ENCODE results near the gene TUBA1C.
A peak's percentile ranks its signal among the peaks of the same experiment; 100 is the strongest.

Gene TUBA1C

GRCh38 chr12:49230176-49230804 is 34.6 kb upstream of the TUBA1C start:
- TF ChIP-seq TAF1 (IDR thresholded peaks at IDR 0.05; ENCODE audit: low read depth, low read length) (no peak), POLR2AphosphoS5 (IDR thresholded peaks at IDR 0.05; ENCODE audit: low read depth, low read length) (no peak), PAX5 (IDR thresholded peaks at IDR 0.05; ENCODE audit: insufficient read depth, low read length, severe bottlenecking) (no peak), POU2F2 (IDR thresholded peaks at IDR 0.05; ENCODE audit: low read depth, low read length) (no peak), SPI1 (IDR thresholded peaks at IDR 0.05; ENCODE audit: low read depth, low read length) (no peak), POLR2A (IDR thresholded peaks at IDR 0.05; ENCODE audit: low read depth, low read length) (no peak)
- DNase-seq (ENCODE audit: insufficient read length, low spot score) (no peak), FAIRE-seq (no peak)

GRCh38 chr12:49230805-49231194 is 34.1 kb upstream of the TUBA1C start:
- FAIRE-seq: no peak
- TF ChIP-seq TAF1 (IDR thresholded peaks at IDR 0.05; ENCODE audit: low read depth, low read length) (no peak), SPI1 (IDR thresholded peaks at IDR 0.05; ENCODE audit: low read depth, low read length) (no peak), POLR2AphosphoS5 (IDR thresholded peaks at IDR 0.05; ENCODE audit: low read depth, low read length) (no peak), POU2F2 (IDR thresholded peaks at IDR 0.05; ENCODE audit: low read depth, low read length) (no peak), POLR2A (IDR thresholded peaks at IDR 0.05; ENCODE audit: low read depth, low read length) (no peak), PAX5 (IDR thresholded peaks at IDR 0.05; ENCODE audit: insufficient read depth, low read length, severe bottlenecking) (no peak)

GRCh38 chr12:49231878-49232655 is 32.8 kb upstream of the TUBA1C start:
- TF ChIP-seq POLR2A (IDR thresholded peaks at IDR 0.05; ENCODE audit: low read depth, low read length): no peak
- no peak for TF ChIP-seq SPI1 (IDR thresholded peaks at IDR 0.05; ENCODE audit: low read depth, low read length)
- TF ChIP-seq PAX5 (IDR thresholded peaks at IDR 0.05; ENCODE audit: insufficient read depth, low read length, severe bottlenecking): no peak
- no peak for TF ChIP-seq TAF1 (IDR thresholded peaks at IDR 0.05; ENCODE audit: low read depth, low read length)
- TF ChIP-seq POU2F2 (IDR thresholded peaks at IDR 0.05; ENCODE audit: low read depth, low read length): no peak
- no peak for TF ChIP-seq POLR2AphosphoS5 (IDR thresholded peaks at IDR 0.05; ENCODE audit: low read depth, low read length)
- no peak for DNase-seq (ENCODE audit: insufficient read length, low spot score)
- no peak for FAIRE-seq

More at GRCh38 chr12:49230805-49231194, 34.1 kb upstream of the TUBA1C start:
- DNase-seq (ENCODE audit: insufficient read length, low spot score): no peak

- DNase-seq (ENCODE audit: insufficient read length, low spot score) (no peak), FAIRE-seq (no peak)
- TF ChIP-seq POLR2AphosphoS5 (IDR thresholded peaks at IDR 0.05; ENCODE audit: low read depth, low read length) (no peak), TAF1 (IDR thresholded peaks at IDR 0.05; ENCODE audit: low read depth, low read length) (no peak), SPI1 (IDR thresholded peaks at IDR 0.05; ENCODE audit: low read depth, low read length) (no peak), POLR2A (IDR thresholded peaks at IDR 0.05; ENCODE audit: low read depth, low read length) (no peak)
Observed at GRCh38 chr12:49232940-49233841, 31.7 kb upstream of the TUBA1C start.

- TF ChIP-seq POU2F2 (IDR thresholded peaks at IDR 0.05; ENCODE audit: low read depth, low read length): no peak
- TF ChIP-seq POLR2AphosphoS5 (IDR thresholded peaks at IDR 0.05; ENCODE audit: low read depth, low read length): peak; percentile 29; the same call in 1 of the 2 replicates
- TF ChIP-seq POLR2A (IDR thresholded peaks at IDR 0.05; ENCODE audit: low read depth, low read length): peak; percentile 35
- peak; percentile 14; the same call in 1 of the 2 replicates for TF ChIP-seq TAF1 (IDR thresholded peaks at IDR 0.05; ENCODE audit: low read depth, low read length)
- peak; percentile 91 for TF ChIP-seq SPI1 (IDR thresholded peaks at IDR 0.05; ENCODE audit: low read depth, low read length)
- no peak for TF ChIP-seq PAX5 (IDR thresholded peaks at IDR 0.05; ENCODE audit: insufficient read depth, low read length, severe bottlenecking)
- FAIRE-seq (peak; percentile 54), DNase-seq (ENCODE audit: insufficient read length, low spot score) (no peak)
Observed at GRCh38 chr12:49233842-49234526, 30.9 kb upstream of the TUBA1C start.

- TF ChIP-seq SPI1 (IDR thresholded peaks at IDR 0.05; ENCODE audit: low read depth, low read length) (no peak), POU2F2 (IDR thresholded peaks at IDR 0.05; ENCODE audit: low read depth, low read length) (no peak), TAF1 (IDR thresholded peaks at IDR 0.05; ENCODE audit: low read depth, low read length) (no peak), POLR2A (IDR thresholded peaks at IDR 0.05; ENCODE audit: low read depth, low read length) (no peak), POLR2AphosphoS5 (IDR thresholded peaks at IDR 0.05; ENCODE audit: low read depth, low read length) (no peak), PAX5 (IDR thresholded peaks at IDR 0.05; ENCODE audit: insufficient read depth, low read length, severe bottlenecking) (no peak)
- no peak for DNase-seq (ENCODE audit: insufficient read length, low spot score)
- no peak for FAIRE-seq
Observed at GRCh38 chr12:49236423-49236822, 28.5 kb upstream of the TUBA1C start.

- no peak for TF ChIP-seq POLR2A (IDR thresholded peaks at IDR 0.05; ENCODE audit: low read depth, low read length)
- no peak for TF ChIP-seq POLR2AphosphoS5 (IDR thresholded peaks at IDR 0.05; ENCODE audit: low read depth, low read length)
- no peak for TF ChIP-seq TAF1 (IDR thresholded peaks at IDR 0.05; ENCODE audit: low read depth, low read length)
- TF ChIP-seq PAX5 (IDR thresholded peaks at IDR 0.05; ENCODE audit: insufficient read depth, low read length, severe bottlenecking): no peak
- no peak for TF ChIP-seq POU2F2 (IDR thresholded peaks at IDR 0.05; ENCODE audit: low read depth, low read length)
- no peak for TF ChIP-seq SPI1 (IDR thresholded peaks at IDR 0.05; ENCODE audit: low read depth, low read length)
- DNase-seq (ENCODE audit: insufficient read length, low spot score) (no peak), FAIRE-seq (no peak)
Observed at GRCh38 chr12:49243631-49244030, 21.3 kb upstream of the TUBA1C start.

GRCh38 chr12:49244176-49244575 is 20.7 kb upstream of the TUBA1C start:
- no peak for FAIRE-seq
- TF ChIP-seq TAF1 (IDR thresholded peaks at IDR 0.05; ENCODE audit: low read depth, low read length) (no peak), PAX5 (IDR thresholded peaks at IDR 0.05; ENCODE audit: insufficient read depth, low read length, severe bottlenecking) (no peak), POLR2A (IDR thresholded peaks at IDR 0.05; ENCODE audit: low read depth, low read length) (no peak), SPI1 (IDR thresholded peaks at IDR 0.05; ENCODE audit: low read depth, low read length) (no peak), POU2F2 (IDR thresholded peaks at IDR 0.05; ENCODE audit: low read depth, low read length) (no peak)
- no peak for DNase-seq (ENCODE audit: insufficient read length, low spot score)

Data from GM12891 (cell line).